RKO (cell line): Measurements from ENCODE around the gene OR6X1.

Experiments used
- DNase-seq: peaks from one replicate; pipeline ENCODE4 v3.0.0-alpha.2; 2016; ENCODE audit warnings: low spot score

OR6X1 gene

GRCh38 chr11:123754101-123754568, at the start of gene OR6X1:
Gene OR6X1 (minus strand): TSS chr11:123754518. CDS start chr11:123754518, 0 bp downstream.
- DNase-seq, result no peak

- DNase-seq, result no peak
These were observed 47.4 kb upstream of the OR6X1 start for GRCh38 chr11:123801765-123802164.

GRCh38 chr11:123800036-123800435, 45.7 kb upstream of the OR6X1 start:
- no peak for DNase-seq

GRCh38 chr11:123799438-123799837, 45.1 kb upstream of the OR6X1 start:
- DNase-seq, result no peak

GRCh38 chr11:123798513-123799252, 44.4 kb upstream of the OR6X1 start:
- no peak for DNase-seq

GRCh38 chr11:123798079-123798478, 43.8 kb upstream of the OR6X1 start:
- no peak for DNase-seq

- no peak for DNase-seq
These were observed 43.2 kb upstream of the OR6X1 start for GRCh38 chr11:123797541-123797940.

- DNase-seq, result no peak
These were observed 42.8 kb upstream of the OR6X1 start for GRCh38 chr11:123797114-123797513.

GRCh38 chr11:123796226-123796625, 41.9 kb upstream of the OR6X1 start:
- DNase-seq, result no peak

- DNase-seq, result no peak
These were observed 29.2 kb upstream of the OR6X1 start for GRCh38 chr11:123783536-123783935.

- DNase-seq, result no peak
These were observed 24.2 kb upstream of the OR6X1 start for GRCh38 chr11:123778511-123778910.

- no peak for DNase-seq
These were observed 21.6 kb upstream of the OR6X1 start for GRCh38 chr11:123775715-123776549.

GRCh38 chr11:123775289-123775688, 21.0 kb upstream of the OR6X1 start:
- DNase-seq, result no peak

- DNase-seq, result no peak
These were observed 19.6 kb upstream of the OR6X1 start for GRCh38 chr11:123773959-123774358.

GRCh38 chr11:123773026-123773425, 18.7 kb upstream of the OR6X1 start:
- DNase-seq, result no peak

GRCh38 chr11:123771664-123772063, 17.3 kb upstream of the OR6X1 start:
- DNase-seq, result no peak

- no peak for DNase-seq
These were observed 16.4 kb upstream of the OR6X1 start for GRCh38 chr11:123770712-123771111.

GRCh38 chr11:123765601-123766000, 11.3 kb upstream of the OR6X1 start:
- DNase-seq, result no peak

- DNase-seq, result no peak
These were observed 8.1 kb upstream of the OR6X1 start for GRCh38 chr11:123762422-123762821.

GRCh38 chr11:123760894-123761293, 6.6 kb upstream of the OR6X1 start:
- no peak for DNase-seq

- no peak for DNase-seq
These were observed 3.7 kb upstream of the OR6X1 start for GRCh38 chr11:123757976-123758375.

GRCh38 chr11:123755813-123756212, 1.5 kb upstream of the OR6X1 start:
- DNase-seq, result no peak

GRCh38 chr11:123755344-123755743, 1.0 kb upstream of the OR6X1 start:
- DNase-seq, result no peak
